IPS DF 4.7 (cell line): ENCODE data around the gene PGGHG.
"Not testable (repeated sequence)": the region's sequence is repeated elsewhere in the genome, so short reads cannot be mapped to it uniquely, and the experiment has no call there.

Experiments used
- DNase-seq: peaks from one replicate; pipeline ENCODE4 v3.0.0-alpha.2; 2013; ENCODE audit warnings: low spot score; ENCODE audit errors: extremely low read depth

The PGGHG gene

GRCh38 chr11:288478-289397 is at the start of gene PGGHG:
PGGHG (plus strand) TSS chr11:289126; CDS start chr11:289817, 691 bp downstream.
- DNase-seq: no peak

- no peak for DNase-seq
Observed at GRCh38 chr11:240315-240714, 48.6 kb upstream of the PGGHG start.

GRCh38 chr11:241634-242033 is 47.3 kb upstream of the PGGHG start:
- DNase-seq: no peak

GRCh38 chr11:244376-244775 is 44.5 kb upstream of the PGGHG start:
- DNase-seq: no peak

GRCh38 chr11:249062-249461 is 39.9 kb upstream of the PGGHG start:
- no peak for DNase-seq

- no peak for DNase-seq
Observed at GRCh38 chr11:250274-250673, 38.7 kb upstream of the PGGHG start.

GRCh38 chr11:250740-251299 is 38.1 kb upstream of the PGGHG start:
- no peak for DNase-seq

- no peak for DNase-seq
Observed at GRCh38 chr11:251550-251949, 37.4 kb upstream of the PGGHG start.

GRCh38 chr11:252666-253065 is 36.3 kb upstream of the PGGHG start:
- no peak for DNase-seq

GRCh38 chr11:253160-253885 is 35.6 kb upstream of the PGGHG start:
- DNase-seq: no peak

GRCh38 chr11:253886-254270 is 35.0 kb upstream of the PGGHG start:
- no peak for DNase-seq

- DNase-seq: no peak
Observed at GRCh38 chr11:255176-255575, 33.8 kb upstream of the PGGHG start.

- no peak for DNase-seq
Observed at GRCh38 chr11:255816-256215, 33.1 kb upstream of the PGGHG start.

GRCh38 chr11:256952-257737 is 31.8 kb upstream of the PGGHG start:
- no peak for DNase-seq

- no peak for DNase-seq
Observed at GRCh38 chr11:257766-258493, 31.0 kb upstream of the PGGHG start.

- DNase-seq: no peak
Observed at GRCh38 chr11:259413-259812, 29.5 kb upstream of the PGGHG start.

- DNase-seq: no peak
Observed at GRCh38 chr11:261624-262023, 27.3 kb upstream of the PGGHG start.

- no peak for DNase-seq
Observed at GRCh38 chr11:266676-267439, 22.1 kb upstream of the PGGHG start.

GRCh38 chr11:267491-267994 is 21.4 kb upstream of the PGGHG start:
- no peak for DNase-seq

GRCh38 chr11:268716-269145 is 20.2 kb upstream of the PGGHG start:
- DNase-seq: not testable (repeated sequence)
